Pancreas (tissue), 10 donors: ENCODE results near the gene C6orf132. TPM values are rescaled to one million over a fixed set of nuclear protein-coding genes. Genes with fewer than 3 reads are reported as not detected.

Source experiments
- ATAC-seq, 4 donors: fragments of 200-7000 bp; cut with Tn5 transposase; one replicate each; pipeline versions ENCODE4 v1.8.0 to v1.9.1; 2020; ENCODE audit warnings: mild to moderate bottlenecking in 4 of 4, moderate library complexity in 4 of 4
- DNase-seq, 6 donors: peaks; one replicate each; pipeline ENCODE4 v3.0.0-alpha.2; 2020
- FAIRE-seq: peaks from 2 replicates; lab custom pipeline; 2012; peaks lifted over from hg19 to GRCh38; lab: Jason Lieb, UNC
- H3K27ac ChIP-seq, 4 donors: fragments of 200-600 bp; sonication (generic); 1 replicate in 3 of 4; 2 replicates in 1 of 4; pipeline versions ENCODE4 v1.5.0 to v1.8.0; 2020
- H3K27me3 ChIP-seq, 4 donors: fragments of 200-600 bp; one replicate each; pipeline ENCODE4 v1.8.0; 2021
- H3K36me3 ChIP-seq, 3 donors: fragments of 200-600 bp; sonication (generic) in 1 of 3; one replicate each; pipeline versions ENCODE4 v1.5.0 to v1.8.0; 2020 to 2021
- H3K4me1 ChIP-seq, 3 donors: fragments of 200-600 bp; one replicate each; pipeline ENCODE4 v1.8.0; 2021
- H3K4me3 ChIP-seq, 4 donors: fragments of 200-600 bp; sonication (generic) in 2 of 4; one replicate each; pipeline versions ENCODE4 v1.5.0 to v1.8.0; 2020 to 2021
- H3K9me3 ChIP-seq, 4 donors: fragments of 200-600 bp; one replicate each; pipeline ENCODE4 v1.8.0; 2021
- CTCF ChIP-seq, 4 donors: fragments of 200-600 bp; sonication (generic) in 3 of 4; IDR thresholded peaks; one replicate each; pipeline versions ENCODE4 v1.5.0 to v1.8.0; 2021; ENCODE audit warnings: antibody characterized with exemption in 4 of 4
- WGBS, 2 donors: extraction: QIAGEN DNeasy Blood & Tissue Kit; methylation state at CpG; one replicate each; pipeline ENCODE4 v1.1.7; 2013; 5-methylcytosine and 5-hydroxymethylcytosine counted together
- intact Hi-C, 3 donors: fragments of 100-400 bp; cut with DNase I; formaldehyde crosslinking; loops; one replicate each; pipeline versions ENCODE4 v1.11.1 to v1.14.2; 2022
- polyA plus RNA-seq, 2 donors: library from polyadenylated mRNA; stranded (reverse); fragments of 200-250 nt; gene quantifications; one replicate each; pipeline ENCODE4 v1.2.3, GENCODE V29; 2013
- total RNA-seq, 6 donors: library from RNA; stranded (reverse); fragmentation: NEBNext Ultra II Directional in 4 of 6; extraction: Animal tissue kit (Norgen Biotek cat#: 25700) in 4 of 6; gene quantifications; one replicate each; pipeline versions ENCODE4 v1.2.1 to v1.2.4, GENCODE V29; 2021 to 2023
- donor health status: healthy with polysubstance abuse.
- donor health status: DM: no; HTN: no; CAD: no; lungs with moderate emphysema.
- donor health status: DM: no; HTN: no; CAD: no.
- donor health status: control.
- donor health status: control.
- donor health status: Bipolar disorder and iron deficiency.
- donor health status: DM: yes; HTN: yes; CAD: no.
- donor health status: DM: no; HTN: no; CAD: no.
- donor health status: DM: no; HTN: no; CAD: no.
- donor health status: DM: yes; HTN: yes; CAD: no.

C6orf132 gene
- total and polyA plus RNA-seq, 8 donors = 6.1 to 21.6 (median 15.5) TPM

- Histone ChIP-seq H3K4me3 (no peak overlapping the region), H3K4me1 (peaks cover 0 to 4% (median 0%) of the 10 kb centered on the region in 3 donors), H3K36me3 (peaks cover 0 to 20% (median 0%) of the 10 kb centered on the region in 3 donors), H3K9me3 (no peaks in the 10 kb centered on the region), H3K27ac (no peak overlapping the region), H3K27me3 (no peaks in the 10 kb centered on the region)
- ATAC-seq (no peak), DNase-seq (no peak), FAIRE-seq (no peak)
- intact Hi-C loops = no loop called here
- TF ChIP-seq CTCF (IDR thresholded peaks at IDR 0.05) = no peak
- 90% methylated on average over 16 to 17 of the region's 17 CpGs for WGBS, 2 donors
These were observed 37.2 kb downstream of the C6orf132 start for GRCh38 chr6:42105156-42105648.

- 81 to 85% methylated on average over 11 to 15 of the region's 16 CpGs for WGBS, 2 donors
- intact Hi-C loops = no loop called here
- TF ChIP-seq CTCF (IDR thresholded peaks at IDR 0.05) = no peak
These were observed 37.7 kb downstream of the C6orf132 start for GRCh38 chr6:42104804-42105125.

GRCh38 chr6:42104095-42104803, 38.2 kb downstream of the C6orf132 start:
- 64 to 70% methylated on average over 65 to 66 of the region's 66 CpGs for WGBS, 2 donors
- Histone ChIP-seq H3K27me3 (no peaks in the 10 kb centered on the region), H3K4me3 (peak overlapping the region in 2 of 4 donors; percentile 16 to 34), H3K27ac (no peak overlapping the region), H3K9me3 (no peaks in the 10 kb centered on the region), H3K4me1 (peaks cover 0 to 8% (median 4%) of the 10 kb centered on the region in 3 donors), H3K36me3 (peaks cover 0 to 13% (median 0%) of the 10 kb centered on the region in 3 donors)
- peak in 3 of 4 donors; percentile 16 to 33 (median 31) for TF ChIP-seq CTCF (IDR thresholded peaks at IDR 0.05)
- DNase-seq (peak in 2 of 6 donors; percentile 27 to 65), ATAC-seq (peak in 2 of 4 donors; percentile 14 to 21), FAIRE-seq (no peak)
- intact Hi-C loops = no loop called here

More at GRCh38 chr6:42104804-42105125, 37.7 kb downstream of the C6orf132 start:
- H3K9me3 ChIP-seq = no peaks in the 10 kb centered on the region
- no peaks in the 10 kb centered on the region for H3K27me3 ChIP-seq
- H3K4me3 ChIP-seq = peak overlapping the region in 1 of 4 donors; percentile 34
- peaks cover 0 to 4% (median 4%) of the 10 kb centered on the region in 3 donors for H3K4me1 ChIP-seq
- FAIRE-seq (no peak), ATAC-seq (no peak), DNase-seq (no peak)
- no peak overlapping the region for H3K27ac ChIP-seq
- H3K36me3 ChIP-seq = peaks cover 0 to 18% (median 0%) of the 10 kb centered on the region in 3 donors

GRCh38 chr6:42103753-42104094, 38.7 kb downstream of the C6orf132 start:
- ATAC-seq (no peak), DNase-seq (no peak), FAIRE-seq (no peak)
- intact Hi-C loops = no loop called here
- 94% methylated on average over 12 of the region's 12 CpGs for WGBS, 2 donors
- Histone ChIP-seq H3K36me3 (peaks cover 0 to 10% (median 0%) of the 10 kb centered on the region in 3 donors), H3K9me3 (no peaks in the 10 kb centered on the region), H3K27ac (no peak overlapping the region), H3K27me3 (no peaks in the 10 kb centered on the region), H3K4me3 (no peak overlapping the region), H3K4me1 (peaks cover 0 to 8% (median 4%) of the 10 kb centered on the region in 3 donors)
- no peak for TF ChIP-seq CTCF (IDR thresholded peaks at IDR 0.05)

- Histone ChIP-seq H3K4me1 (peaks cover 0 to 8% (median 4%) of the 10 kb centered on the region in 3 donors), H3K9me3 (no peaks in the 10 kb centered on the region), H3K36me3 (peaks cover 0 to 10% (median 0%) of the 10 kb centered on the region in 3 donors), H3K4me3 (no peak overlapping the region), H3K27me3 (no peaks in the 10 kb centered on the region), H3K27ac (no peak overlapping the region)
- intact Hi-C loops = no loop called here
- ATAC-seq (no peak), DNase-seq (no peak), FAIRE-seq (no peak)
- no peak for TF ChIP-seq CTCF (IDR thresholded peaks at IDR 0.05)
- 95% methylated on average over 7 of the region's 7 CpGs for WGBS, 2 donors
These were observed 39.2 kb downstream of the C6orf132 start for GRCh38 chr6:42103216-42103615.
